Stimulated activated naive CD8-positive, alpha-beta T cell treated with anti-CD3 and anti-CD28 coated beads, Interleukin-15, amount 100 ng/mL, for 72 hours (primary cell): Measurements from ENCODE around the gene GARNL3.

Experiments
- ATAC-seq: fragments of 150-1000 bp; cut with Tn5 transposase; 2 replicates; pipeline ENCODE4 v1.10.0; 2021; ENCODE audit warnings: mild to moderate bottlenecking, moderate library complexity
- DNase-seq, 2 donors: peaks; one replicate each; pipeline ENCODE4 v3.0.0; 2021 to 2022
- H3K27ac Mint-ChIP-seq, 2 donors: one replicate each; pipeline ENCODE4 v1.8.0; 2022; ENCODE audit warnings: mild to moderate bottlenecking in 2 of 2, mixed read lengths in 2 of 2, moderate library complexity in 2 of 2
- H3K27me3 Mint-ChIP-seq: one replicate; pipeline ENCODE4 v1.8.0; 2022; ENCODE audit warnings: mixed read lengths
- H3K4me1 Mint-ChIP-seq: one replicate; pipeline ENCODE4 v1.8.0; 2022; ENCODE audit warnings: mild to moderate bottlenecking, mixed read lengths
- H3K4me3 Mint-ChIP-seq, 2 donors: one replicate each; pipeline ENCODE4 v1.8.0; 2022; ENCODE audit warnings: mild to moderate bottlenecking in 2 of 2, mixed read lengths in 2 of 2, moderate library complexity in 1 of 2
- H3K9me3 Mint-ChIP-seq, 2 donors: one replicate each; pipeline ENCODE4 v1.8.0; 2022; ENCODE audit warnings: mixed read lengths in 2 of 2

Gene GARNL3

DNA sequence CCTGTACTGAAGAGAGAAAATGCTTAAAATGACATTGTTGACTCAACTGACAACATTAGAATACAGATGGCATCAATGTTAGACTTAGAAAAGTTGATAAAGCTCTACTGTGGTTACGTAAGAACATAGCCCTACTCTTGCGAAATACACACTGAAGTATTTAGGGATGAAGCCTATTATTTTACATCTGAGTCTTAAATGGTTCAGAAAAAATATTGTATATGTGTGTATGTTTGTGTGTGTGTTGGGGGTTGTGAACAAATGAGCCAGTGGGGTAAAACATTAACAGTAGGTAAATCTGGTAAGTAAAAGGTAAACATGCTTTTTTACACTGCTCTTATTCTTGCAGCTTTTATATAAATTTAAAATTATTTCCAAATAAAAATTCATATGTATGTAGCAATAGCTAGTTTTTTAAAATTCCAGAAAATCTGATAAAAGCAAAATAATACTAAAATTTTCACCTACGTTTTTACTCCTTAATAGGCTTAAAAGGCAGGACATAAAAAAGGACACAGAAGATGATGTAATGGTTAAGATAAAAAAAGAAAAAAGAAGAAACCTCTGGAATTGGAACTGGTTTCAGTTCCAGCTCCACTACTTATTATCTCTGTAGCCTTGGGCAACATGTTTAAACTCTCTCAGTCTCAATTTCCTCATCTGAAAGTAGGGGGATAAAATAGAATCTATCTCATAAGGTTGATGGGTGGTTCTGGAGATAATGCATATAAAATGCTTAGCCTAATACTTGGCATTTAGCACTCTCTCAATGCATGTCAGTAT lies 44.3 kb downstream of the GARNL3 start:
- Mint-ChIP-seq H3K27ac (no peak overlapping the region), H3K27me3 (peaks cover 31% of the 10 kb centered on the region), H3K4me1 (no peaks in the 10 kb centered on the region), H3K9me3 (no peaks in the 10 kb centered on the region), H3K4me3 (no peak overlapping the region)
- DNase-seq (no peak), ATAC-seq (no peak)

DNA sequence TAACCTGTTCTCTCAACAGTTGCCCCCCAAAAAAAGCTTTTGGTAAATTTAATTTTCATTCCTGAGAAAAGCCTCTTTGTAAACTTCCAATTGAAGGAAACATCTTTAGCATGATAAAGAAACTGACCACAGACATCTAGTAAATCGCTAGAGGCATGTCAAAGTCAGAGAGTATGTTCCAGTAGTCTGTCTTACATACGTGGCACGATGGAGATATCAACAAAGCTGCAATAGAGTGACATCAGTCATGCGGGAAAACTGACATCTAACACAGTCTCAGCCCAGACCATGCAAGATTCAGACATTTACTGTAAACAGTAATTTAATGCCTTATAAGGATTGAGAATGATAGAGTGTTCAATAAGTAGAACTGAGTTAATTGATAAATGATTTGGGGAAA lies 45.1 kb downstream of the GARNL3 start:
- H3K9me3 Mint-ChIP-seq, result no peaks in the 10 kb centered on the region

DNA sequence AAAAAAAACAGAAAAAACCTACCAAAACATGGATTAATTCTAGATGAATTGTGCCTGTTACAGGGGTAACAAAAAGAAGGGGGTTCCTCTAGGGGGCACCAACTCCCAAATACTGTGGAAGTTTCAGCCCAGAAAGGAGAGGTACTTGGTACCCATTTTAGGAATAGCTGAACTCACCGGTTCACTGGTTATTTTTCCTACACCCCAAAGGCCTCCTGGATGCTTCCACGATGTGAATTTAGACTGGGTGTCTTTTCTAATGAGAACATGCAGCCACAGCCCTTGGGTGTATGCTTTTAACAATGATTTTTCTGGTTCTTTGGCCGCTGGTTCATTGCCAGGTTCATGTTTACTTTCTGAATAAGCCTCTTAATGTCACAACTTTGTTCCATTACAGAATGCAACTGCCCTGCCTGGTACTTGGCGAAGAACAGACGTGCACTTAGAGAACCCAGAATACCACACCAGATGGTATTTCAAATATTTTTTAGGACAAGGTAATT lies 46.7 kb downstream of the GARNL3 start:
- DNase-seq, result peak; percentile 28 to 33

More for the DNA sequence above, 45.1 kb downstream of the GARNL3 start:
- Mint-ChIP-seq H3K4me1 (no peaks in the 10 kb centered on the region), H3K27me3 (peaks cover 28% of the 10 kb centered on the region), H3K27ac (no peak overlapping the region), H3K4me3 (no peak overlapping the region)
- DNase-seq (no peak), ATAC-seq (no peak)

DNA sequence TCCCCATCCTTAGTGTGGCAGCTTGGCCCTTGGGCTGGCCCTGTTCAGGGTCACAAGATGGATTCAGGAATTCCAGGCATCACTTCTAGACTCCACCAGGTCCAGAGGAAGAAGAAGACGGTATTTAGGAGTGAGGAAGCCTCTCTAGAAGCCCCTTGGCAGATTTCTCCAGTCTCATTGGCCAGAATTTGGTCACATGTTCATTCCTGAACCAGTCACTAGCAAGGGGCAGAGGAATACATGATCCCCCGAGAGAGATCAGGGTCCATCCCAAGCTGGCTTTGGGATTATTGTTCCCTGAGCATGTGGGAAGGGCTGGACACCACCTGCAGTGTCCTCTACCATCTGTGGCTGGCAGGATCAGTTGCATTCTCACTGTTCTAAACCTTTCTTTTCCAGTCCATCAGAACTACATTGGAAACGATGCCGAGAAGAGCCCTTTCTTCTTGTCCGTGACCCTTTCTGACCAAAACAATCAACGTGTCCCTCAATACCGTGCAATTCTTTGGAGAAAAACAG lies 48.5 kb downstream of the GARNL3 start:
- Mint-ChIP-seq H3K27me3 (peaks cover 15% of the 10 kb centered on the region), H3K9me3 (no peaks in the 10 kb centered on the region), H3K27ac (no peak overlapping the region), H3K4me1 (no peaks in the 10 kb centered on the region), H3K4me3 (no peak overlapping the region)
- no peak for ATAC-seq
- DNase-seq, result no peak

More for the DNA sequence above, 46.7 kb downstream of the GARNL3 start:
- peak; percentile 66 for ATAC-seq
- Mint-ChIP-seq H3K27me3 (peaks cover 22% of the 10 kb centered on the region), H3K4me1 (no peaks in the 10 kb centered on the region), H3K9me3 (no peaks in the 10 kb centered on the region), H3K4me3 (no peak overlapping the region), H3K27ac (peak overlapping the region in 1 of 2 donors; percentile 6)

DNA sequence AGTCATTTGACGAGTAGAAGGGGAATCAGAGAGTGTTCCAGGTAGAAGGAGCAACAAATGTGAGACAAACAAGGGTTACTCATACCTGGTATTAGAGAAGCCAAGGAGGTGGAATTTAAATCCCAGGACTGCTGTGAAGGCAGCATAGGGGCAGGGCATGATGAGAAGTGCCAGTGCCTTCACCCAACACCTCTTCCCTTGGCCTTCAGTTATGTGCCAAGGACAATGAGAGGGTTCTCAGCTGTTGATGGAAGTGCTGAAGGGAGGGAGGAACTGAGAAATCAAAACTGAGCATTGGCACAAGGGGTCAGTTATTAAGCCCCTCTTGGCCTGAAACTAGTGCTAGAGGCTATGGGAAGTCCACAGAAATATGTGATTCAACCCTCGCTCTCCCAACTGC lies 50.3 kb downstream of the GARNL3 start:
- DNase-seq, result no peak

DNA sequence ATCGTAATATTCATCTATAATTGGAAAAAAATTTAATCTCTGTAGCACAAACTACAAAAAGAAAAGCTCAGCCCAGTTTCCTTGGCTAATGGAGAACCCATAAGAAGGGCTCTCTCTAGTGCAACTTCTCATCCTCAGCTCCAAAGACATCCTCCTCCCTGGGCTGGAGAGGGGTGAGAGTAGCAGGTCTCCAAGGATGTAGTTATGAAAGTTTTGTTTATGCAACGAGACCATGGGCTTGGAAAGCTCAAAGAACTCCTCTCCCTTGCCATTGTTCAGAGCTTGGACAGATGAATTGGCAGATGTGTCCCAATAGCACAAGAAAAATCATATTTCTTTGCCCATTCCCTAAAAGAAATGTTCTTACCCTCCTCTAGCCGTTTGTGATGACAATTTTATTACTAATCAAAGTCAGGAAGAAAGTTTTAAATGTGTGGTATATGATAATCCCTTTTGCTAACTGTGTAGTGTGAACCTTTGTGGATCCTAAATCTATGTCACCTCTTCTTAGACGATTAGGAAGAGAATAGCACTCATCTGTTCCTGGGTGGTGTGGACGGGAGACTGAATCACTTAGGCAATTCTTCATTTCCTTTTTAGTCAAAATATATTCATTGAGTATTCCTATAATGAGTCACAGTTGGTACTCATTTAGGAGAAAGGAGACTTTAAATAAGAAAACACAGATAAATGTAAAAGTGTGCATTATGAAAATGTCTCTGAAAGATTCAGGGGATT lies 52.2 kb downstream of the GARNL3 start:
- ATAC-seq, result peak; percentile 80
- no peak overlapping the region for H3K27ac Mint-ChIP-seq
- no peak for DNase-seq
- no peak overlapping the region for H3K4me3 Mint-ChIP-seq
- no peaks in the 10 kb centered on the region for H3K9me3 Mint-ChIP-seq
- H3K4me1 Mint-ChIP-seq, result no peaks in the 10 kb centered on the region
- peaks cover 6% of the 10 kb centered on the region for H3K27me3 Mint-ChIP-seq

More for the DNA sequence above, 50.3 kb downstream of the GARNL3 start:
- Mint-ChIP-seq H3K27me3 (peaks cover 4% of the 10 kb centered on the region), H3K27ac (peak overlapping the region in 1 of 2 donors; percentile 6), H3K4me3 (no peak overlapping the region), H3K4me1 (no peaks in the 10 kb centered on the region), H3K9me3 (no peaks in the 10 kb centered on the region)
- no peak for ATAC-seq

DNA sequence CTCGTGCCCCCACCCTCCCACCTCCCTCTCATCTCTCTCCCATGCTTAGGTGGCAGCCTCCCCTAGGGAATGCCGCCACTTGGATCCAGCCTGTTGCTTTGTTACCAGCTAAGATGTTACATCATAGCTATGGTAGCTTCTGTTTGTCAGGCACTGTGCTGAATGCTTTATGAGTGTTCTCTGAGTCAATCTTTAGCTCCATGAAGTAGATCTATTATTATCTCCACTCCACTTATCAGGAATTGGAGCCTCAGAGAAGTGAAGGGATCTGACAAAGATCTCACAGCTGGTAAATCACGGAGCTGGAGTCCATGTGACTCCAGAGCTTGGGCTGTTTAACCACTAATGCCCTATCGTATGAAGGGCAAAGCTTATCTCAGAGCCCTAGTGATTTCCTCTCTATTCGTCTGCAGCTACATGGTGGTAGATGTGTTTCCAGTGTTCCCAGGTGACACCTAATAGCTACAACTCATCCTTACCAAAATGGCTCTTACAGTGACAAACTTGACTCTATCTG lies 54.1 kb downstream of the GARNL3 start:
- H3K27me3 Mint-ChIP-seq, result peaks cover 7% of the 10 kb centered on the region
- H3K4me3 Mint-ChIP-seq, result no peak overlapping the region
- H3K27ac Mint-ChIP-seq, result peak overlapping the region in 1 of 2 donors; percentile 84
- ATAC-seq (no peak), DNase-seq (no peak)
- no peaks in the 10 kb centered on the region for H3K9me3 Mint-ChIP-seq
- H3K4me1 Mint-ChIP-seq, result no peaks in the 10 kb centered on the region

DNA sequence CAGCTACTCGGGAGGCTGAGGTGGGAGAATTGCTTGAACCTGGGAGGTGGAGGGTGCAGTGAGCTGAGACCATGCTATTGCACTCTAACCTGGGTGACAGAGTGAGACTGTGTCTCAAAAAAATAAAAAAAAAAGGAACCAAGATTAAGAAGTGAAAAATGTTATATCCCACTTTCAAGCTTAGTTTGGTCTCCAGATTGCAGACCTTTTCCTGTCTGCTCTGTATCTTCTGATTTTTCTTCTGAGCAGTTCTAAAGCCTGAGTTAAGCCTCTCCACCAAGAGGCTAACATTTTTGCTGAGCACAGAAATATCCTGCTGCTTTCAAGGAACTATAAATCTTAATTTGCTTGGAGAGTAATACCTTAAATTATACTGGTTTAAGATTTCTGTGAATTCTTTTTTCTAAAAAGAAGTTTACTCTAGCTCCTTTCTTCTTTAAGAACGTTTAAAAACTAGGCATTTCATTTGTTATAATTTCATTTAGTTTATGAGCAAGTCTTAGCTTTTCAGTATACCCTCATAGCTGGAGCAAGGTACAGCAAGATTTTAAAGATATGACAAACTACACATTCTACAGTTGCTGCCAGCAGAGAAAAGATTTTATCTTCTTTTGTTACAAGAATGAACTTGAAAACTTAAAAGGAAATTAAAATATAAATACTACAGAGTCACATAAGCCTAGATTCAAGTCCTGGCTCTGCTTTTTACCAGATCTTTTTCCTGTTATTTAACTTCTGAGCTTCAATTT lies 55.0 kb downstream of the GARNL3 start:
- Mint-ChIP-seq H3K27me3 (peaks cover 10% of the 10 kb centered on the region), H3K9me3 (no peaks in the 10 kb centered on the region), H3K27ac (peak overlapping the region in 1 of 2 donors; percentile 13), H3K4me3 (no peak overlapping the region), H3K4me1 (no peaks in the 10 kb centered on the region)
- DNase-seq (no peak), ATAC-seq (no peak)

DNA sequence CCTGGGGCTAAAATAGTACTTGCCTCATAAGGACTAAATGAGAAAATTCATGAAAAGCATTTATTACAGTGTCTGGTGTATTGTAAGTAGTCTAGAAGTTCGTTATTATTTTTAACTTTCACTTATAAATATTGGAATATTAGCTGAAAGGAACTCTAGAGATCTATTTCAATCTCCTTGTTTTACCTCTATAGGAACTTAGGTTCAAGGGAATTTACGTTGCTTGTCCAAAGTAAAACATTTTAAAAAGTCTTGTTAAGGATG lies 55.5 kb downstream of the GARNL3 start:
- no peak for ATAC-seq
- peaks cover 13% of the 10 kb centered on the region for H3K27me3 Mint-ChIP-seq
- H3K4me1 Mint-ChIP-seq, result no peaks in the 10 kb centered on the region
- no peak overlapping the region for H3K27ac Mint-ChIP-seq
- no peak overlapping the region for H3K4me3 Mint-ChIP-seq
- no peaks in the 10 kb centered on the region for H3K9me3 Mint-ChIP-seq
- DNase-seq, result no peak

DNA sequence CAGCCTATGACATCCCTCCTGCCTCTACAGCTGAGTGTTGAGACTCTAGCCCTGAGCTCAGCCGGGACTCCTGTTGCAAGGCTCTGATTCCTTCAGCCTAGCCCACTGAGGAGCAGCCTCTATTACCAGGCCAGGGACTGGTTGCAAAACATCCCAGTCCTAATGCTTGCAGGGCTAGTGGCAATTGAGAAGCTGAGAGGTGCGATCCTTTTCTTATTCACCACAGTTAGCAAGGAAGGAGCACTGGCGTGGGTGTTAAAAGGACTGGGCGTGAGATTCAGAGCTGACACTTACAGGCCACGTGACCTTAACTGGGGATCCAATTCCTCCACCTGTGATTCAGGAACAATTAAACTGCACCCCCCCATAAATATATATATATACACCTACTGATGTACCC lies 58.8 kb downstream of the GARNL3 start:
- no peaks in the 10 kb centered on the region for H3K9me3 Mint-ChIP-seq
- H3K4me3 Mint-ChIP-seq, result no peak overlapping the region
- H3K27me3 Mint-ChIP-seq, result peaks cover 13% of the 10 kb centered on the region
- H3K4me1 Mint-ChIP-seq, result no peaks in the 10 kb centered on the region
- ATAC-seq, result no peak
- DNase-seq, result no peak
- no peak overlapping the region for H3K27ac Mint-ChIP-seq

DNA sequence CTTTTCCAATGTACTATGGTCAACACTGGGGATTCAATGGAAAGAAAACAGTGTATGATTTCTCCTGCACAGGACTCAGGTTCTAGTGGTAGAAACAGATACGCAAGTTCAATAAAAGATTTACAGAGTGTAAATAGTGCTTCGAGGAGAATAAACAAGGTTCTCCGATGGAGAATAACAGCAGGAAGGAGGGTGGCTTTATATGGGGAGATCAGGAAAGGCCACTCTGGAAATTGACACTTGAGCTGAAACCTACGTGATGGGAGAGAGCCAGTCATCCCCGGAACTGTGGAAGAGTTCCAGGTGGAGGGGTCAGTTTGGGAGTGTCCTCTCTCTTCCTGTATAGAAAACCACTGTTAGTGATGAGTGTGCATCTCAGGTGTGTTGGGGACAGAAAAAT lies 65.9 kb downstream of the GARNL3 start:
- no peak for DNase-seq
- H3K27me3 Mint-ChIP-seq, result peaks cover 10% of the 10 kb centered on the region
- no peak overlapping the region for H3K27ac Mint-ChIP-seq
- H3K4me1 Mint-ChIP-seq, result no peaks in the 10 kb centered on the region
- H3K9me3 Mint-ChIP-seq, result no peaks in the 10 kb centered on the region
- H3K4me3 Mint-ChIP-seq, result no peak overlapping the region
- ATAC-seq, result no peak

DNA sequence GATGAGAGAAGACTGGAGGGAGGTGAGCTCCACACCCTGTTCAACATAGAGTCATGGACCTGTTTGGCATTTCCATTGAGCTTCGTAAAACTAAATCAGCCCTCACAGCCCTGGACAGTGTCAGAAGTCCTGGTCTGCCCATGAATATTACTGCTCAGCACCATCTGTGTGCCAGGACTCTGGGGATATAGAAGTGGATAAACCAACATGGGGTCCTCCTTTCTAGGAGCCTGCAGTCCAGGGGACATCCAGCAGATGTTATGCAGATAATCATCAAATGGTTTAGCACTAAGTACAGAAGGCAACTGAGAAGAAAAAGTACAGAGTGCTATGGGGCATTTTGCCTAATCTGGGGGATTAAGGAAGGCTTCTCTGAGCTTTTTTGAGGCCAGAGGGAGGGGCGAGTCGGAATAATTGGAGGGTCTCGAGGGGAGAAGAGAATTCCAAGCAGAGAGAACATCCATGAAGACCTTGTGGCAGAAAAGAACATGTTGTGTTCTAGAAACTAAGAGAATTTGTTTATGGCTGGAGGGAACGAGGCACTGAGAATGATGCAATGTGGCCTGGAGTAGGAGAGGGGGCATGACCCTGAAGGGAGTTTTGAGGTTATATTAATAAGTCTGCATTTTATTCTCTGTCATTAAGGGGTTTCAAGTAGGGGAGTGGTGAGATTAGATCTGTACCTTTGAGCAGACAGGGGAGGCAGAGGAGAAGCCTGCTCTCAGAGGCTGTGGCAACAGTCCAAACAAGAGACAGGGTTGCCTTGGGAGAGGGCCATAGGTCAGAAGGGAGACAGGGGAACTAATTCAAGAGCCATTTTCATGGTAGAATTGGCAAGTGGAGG lies 68.9 kb downstream of the GARNL3 start:
- H3K4me1 Mint-ChIP-seq, result no peaks in the 10 kb centered on the region
- DNase-seq (no peak), ATAC-seq (no peak)
- H3K27ac Mint-ChIP-seq, result peak overlapping the region in 1 of 2 donors; percentile 5
- peaks cover 10% of the 10 kb centered on the region for H3K27me3 Mint-ChIP-seq
- no peak overlapping the region for H3K4me3 Mint-ChIP-seq
- no peaks in the 10 kb centered on the region for H3K9me3 Mint-ChIP-seq

DNA sequence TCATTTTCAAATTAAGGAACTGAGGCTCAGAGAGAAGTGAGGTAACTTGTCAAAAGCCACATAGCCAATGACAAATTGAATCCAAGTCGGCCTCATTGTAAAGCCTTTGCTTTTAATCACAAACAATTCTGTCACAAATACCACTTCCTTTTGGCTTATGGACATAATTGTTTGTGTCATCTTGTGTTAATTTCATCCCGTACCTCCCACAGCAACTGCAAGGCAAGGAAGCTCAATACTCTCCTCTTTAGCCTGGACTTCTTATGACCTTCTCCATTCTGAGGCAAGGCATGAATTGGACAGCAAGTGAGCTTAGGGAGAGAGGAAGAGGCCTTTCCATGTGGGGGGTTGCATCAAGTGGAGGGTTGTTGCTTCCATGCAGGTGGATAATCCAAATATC lies 70.2 kb downstream of the GARNL3 start:
- peaks cover 10% of the 10 kb centered on the region for H3K27me3 Mint-ChIP-seq
- ATAC-seq, result no peak
- H3K4me1 Mint-ChIP-seq, result no peaks in the 10 kb centered on the region
- DNase-seq, result no peak
- no peaks in the 10 kb centered on the region for H3K9me3 Mint-ChIP-seq
- no peak overlapping the region for H3K4me3 Mint-ChIP-seq
- no peak overlapping the region for H3K27ac Mint-ChIP-seq

DNA sequence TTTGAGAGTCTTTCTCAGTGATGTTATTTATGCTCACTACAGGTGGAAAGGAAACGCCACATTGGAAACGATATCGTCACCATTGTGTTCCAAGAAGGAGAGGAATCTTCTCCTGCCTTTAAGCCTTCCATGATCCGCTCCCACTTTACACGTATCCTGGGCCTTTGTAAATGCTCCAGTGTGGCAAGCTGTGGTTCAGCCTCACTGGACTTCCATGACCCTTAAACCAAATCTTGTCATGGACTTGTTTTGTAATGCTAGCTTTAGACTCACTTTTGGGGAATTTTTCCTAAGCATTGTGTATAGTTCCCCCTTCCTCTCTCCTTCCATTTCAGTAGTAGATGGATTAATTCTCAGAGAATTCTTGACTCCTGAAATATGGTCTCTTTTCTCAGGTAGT lies 71.5 kb downstream of the GARNL3 start:
- H3K4me3 Mint-ChIP-seq, result no peak overlapping the region
- H3K4me1 Mint-ChIP-seq, result no peaks in the 10 kb centered on the region
- ATAC-seq (no peak), DNase-seq (no peak)
- H3K27me3 Mint-ChIP-seq, result peaks cover 11% of the 10 kb centered on the region
- no peaks in the 10 kb centered on the region for H3K9me3 Mint-ChIP-seq
- H3K27ac Mint-ChIP-seq, result no peak overlapping the region
